Ramos (cell line): ENCODE data around the gene CCDC78.
"Not testable (repeated sequence)": the region's sequence is repeated elsewhere in the genome, so short reads cannot be mapped to it uniquely, and the experiment has no call there.

Experiments
- in situ Hi-C: fragments of 300-500 bp; cut with MboI; formaldehyde crosslinking; loops from one replicate; pipeline ENCODE4 v1.14.3; 2022; ENCODE audit warnings: low sequenced_read_pairs; ENCODE audit not compliant: unreplicated experiment

The CCDC78 gene

GRCh38 chr16:702341-702740 lies 23.9 kb downstream of the CCDC78 start:
- in situ Hi-C loops = loop anchor here (25.0 kb wide), 1 partner anchor 360 kb away; the partner anchor contains the start of gene SSTR5

DNA sequence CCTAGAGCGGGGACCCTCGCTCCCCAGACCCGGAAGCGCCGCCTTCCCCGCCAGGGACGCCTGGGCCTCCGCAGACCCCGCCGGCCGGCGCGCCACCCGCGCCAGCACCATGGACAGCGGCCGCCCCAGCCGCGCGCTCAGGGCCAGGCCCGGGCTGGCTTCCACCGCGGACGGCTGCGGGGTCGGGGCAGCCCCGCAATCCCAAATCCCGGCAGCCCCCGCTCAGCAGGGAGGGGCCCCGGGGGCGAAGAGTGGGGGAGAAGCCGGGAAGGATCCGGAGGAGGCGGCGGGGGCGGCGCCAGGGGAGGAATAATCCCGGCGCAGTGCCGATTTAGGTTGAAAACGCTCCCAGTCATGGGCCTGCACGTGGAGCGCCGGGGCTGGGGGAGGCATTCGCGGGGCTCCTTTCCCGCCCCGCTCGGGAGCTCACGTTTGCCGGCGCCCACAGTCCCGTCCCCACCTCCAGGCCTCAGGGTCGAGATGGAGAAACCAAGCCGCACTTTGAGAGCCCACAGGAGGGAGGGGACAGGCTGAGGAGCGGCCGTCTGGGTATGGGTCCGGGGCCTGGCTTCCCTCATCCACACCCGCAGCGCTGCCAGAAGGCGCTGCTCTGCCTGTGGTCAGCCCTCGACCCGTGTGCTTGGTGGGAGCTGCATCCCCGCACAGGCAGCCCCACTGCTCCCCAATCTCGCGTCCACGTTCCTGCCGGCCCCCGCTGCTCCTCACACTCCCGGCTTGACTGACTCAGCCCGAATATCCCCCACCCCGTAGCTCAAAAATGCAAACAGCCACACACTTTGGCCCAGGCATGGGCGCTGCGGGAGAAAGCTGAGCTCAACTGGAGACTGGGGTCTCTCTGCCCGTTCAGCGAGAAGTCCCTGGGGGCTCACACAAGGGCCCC lies 25.3 kb downstream of the CCDC78 start:
- in situ Hi-C loops = loop anchor here (25.0 kb wide), 1 partner anchor 361 kb away; the partner anchor contains the start of gene SSTR5

GRCh38 chr16:698911-699671 lies 27.2 kb downstream of the CCDC78 start:
- in situ Hi-C loops = no loop called here

DNA sequence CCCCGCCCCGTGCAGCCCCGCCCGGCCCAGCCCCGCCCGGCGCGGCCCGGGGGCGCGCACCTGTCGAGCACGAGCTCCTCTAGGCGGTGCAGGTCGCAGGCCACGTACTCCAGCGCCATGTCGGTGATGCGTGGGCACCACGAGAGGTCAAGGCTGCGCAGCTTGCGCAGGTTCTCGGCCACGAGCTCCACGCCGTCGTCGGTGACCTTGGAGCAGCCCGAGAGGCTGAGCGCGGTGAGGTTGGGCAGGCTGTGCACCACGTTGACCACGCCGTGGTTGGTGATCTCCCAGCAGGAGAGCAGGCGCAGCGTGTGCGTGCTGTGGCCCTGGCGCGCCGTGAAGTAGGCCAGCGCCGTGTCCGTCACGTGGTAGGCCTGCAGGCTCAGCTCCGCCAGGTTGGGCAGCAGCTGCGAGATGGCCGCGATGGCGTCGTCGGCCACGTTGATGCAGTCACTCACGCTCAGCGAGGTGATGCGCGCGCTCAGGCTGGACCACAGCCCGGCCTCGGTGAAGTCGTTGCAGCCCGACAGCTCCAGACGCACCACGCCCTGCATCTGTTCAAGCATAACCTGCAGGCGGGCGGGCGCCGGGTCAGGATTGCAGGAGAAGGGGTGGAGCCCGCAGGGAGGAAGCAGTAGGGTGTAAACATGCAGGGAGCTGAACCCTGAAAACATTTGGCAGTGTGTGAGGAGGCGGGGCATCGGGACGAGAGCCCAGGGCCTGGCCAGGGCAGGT lies 30.7 kb downstream of the CCDC78 start:
- in situ Hi-C loops = no loop called here

- in situ Hi-C loops = no loop called here
Observed at GRCh38 chr16:694863-695354, 31.3 kb downstream of the CCDC78 start.

DNA sequence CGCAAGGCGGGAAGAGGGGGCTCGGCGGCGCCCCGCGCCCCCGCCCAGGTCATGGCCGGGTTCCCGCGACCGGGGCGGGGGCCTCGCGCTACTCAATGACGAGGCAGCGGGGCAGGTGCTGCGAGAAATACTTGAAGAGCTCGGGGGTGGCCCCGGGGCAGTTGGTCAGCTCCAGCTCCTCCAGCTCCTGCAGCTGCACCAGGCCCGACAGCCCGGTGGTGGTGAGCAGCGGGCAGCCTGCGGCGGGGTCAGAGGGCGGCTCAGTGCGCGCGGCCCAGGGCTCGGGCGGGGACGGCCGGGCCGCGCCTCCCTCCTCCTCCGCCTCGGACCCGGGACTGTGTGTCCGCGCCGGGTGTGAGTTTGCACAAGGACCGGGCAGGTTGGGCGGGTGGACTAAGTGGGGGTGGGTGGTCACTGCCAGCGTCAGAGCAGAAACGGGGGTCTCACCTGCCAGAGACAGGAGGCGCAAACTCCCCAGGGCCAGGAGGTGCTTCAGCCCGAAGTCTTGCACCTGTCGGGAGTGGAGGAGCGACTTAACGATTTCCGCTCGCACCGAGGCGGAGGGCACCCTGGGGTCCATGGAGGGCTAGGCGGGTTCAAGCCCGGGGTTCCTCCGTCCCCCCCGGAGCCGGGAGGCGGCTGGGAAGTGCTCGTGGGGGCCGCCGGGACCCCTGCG lies 31.9 kb downstream of the CCDC78 start:
- in situ Hi-C loops = no loop called here

DNA sequence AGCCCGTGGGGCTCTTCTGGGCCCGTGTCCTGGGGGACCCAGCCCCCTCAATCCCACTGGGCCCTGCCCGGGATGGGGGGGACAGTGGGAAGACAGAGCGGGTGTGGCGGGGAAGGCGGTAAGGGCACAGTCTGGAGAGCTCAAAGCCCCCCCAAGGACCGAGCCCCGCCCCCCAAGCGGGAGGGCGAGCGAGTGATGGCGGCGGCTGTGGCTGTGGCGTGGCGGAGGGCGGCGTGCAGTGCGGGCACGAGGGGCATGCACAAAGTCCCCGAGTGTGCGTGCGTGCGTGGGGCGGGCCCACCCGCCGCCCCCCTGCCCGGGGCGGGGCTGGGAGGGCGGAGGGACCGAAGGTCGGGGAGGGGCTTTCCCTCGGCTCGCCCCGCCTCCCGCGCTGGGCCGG lies 32.5 kb downstream of the CCDC78 start:
- in situ Hi-C loops = no loop called here

- in situ Hi-C loops = no loop called here
Observed at GRCh38 chr16:693364-693763, 32.9 kb downstream of the CCDC78 start.

DNA sequence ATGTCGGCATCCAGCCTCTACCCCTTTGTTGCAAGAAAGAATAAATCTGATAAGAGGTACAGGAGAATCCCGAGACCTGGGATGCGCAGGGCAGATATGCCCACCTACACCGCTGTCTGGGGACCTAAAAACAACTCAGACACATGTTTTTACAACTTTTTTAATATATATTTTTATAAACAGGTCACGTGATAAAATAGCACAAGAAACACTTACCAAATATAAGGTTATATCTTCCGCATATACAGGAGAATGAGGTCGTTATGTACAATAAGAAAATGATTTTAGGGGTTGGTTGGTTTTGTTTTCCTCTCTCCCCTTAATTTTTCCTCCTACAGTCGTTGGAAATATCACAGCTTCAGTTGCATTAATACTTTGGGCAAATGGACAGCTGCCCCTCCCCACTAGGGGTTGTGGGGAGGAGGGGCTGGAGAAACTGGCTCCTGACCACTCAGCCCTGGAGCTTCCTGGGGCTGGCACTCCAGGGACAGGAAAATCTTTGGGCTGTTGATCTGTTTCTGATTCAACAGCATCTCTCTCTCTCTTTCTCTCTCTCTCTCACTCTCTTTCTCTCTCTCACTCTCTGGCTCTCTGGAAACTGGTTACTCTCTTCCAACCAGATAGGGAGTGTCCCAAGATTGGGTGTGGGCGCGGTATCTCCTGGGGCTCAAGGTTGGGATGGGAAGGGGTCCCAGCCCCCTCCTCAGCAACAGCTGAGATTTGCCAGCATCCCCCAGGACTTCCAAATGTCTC lies 33.7 kb downstream of the CCDC78 start:
- in situ Hi-C loops = no loop called here

DNA sequence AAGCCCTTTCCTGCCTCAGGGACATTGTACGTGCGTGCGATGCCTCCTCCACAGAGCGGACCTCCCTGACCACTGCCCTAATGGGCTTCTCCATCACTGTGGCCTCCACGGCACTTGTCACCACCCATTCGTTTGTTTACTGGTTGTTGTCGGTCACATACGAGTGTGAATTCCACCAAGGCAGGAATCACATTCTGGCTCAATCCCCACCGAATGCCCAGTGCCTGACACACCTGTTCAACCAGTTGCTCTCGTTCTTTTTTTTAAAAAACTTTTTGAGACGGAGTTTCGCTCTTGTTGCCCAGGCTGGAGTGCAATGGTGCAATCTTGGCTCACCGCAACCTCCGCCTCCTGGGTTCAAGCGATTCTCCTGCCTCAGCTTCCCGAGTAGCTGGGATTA lies 35.0 kb downstream of the CCDC78 start:
- in situ Hi-C loops = not testable (repeated sequence)

- in situ Hi-C loops = no loop called here
Observed at GRCh38 chr16:689175-689897, 36.9 kb downstream of the CCDC78 start.

DNA sequence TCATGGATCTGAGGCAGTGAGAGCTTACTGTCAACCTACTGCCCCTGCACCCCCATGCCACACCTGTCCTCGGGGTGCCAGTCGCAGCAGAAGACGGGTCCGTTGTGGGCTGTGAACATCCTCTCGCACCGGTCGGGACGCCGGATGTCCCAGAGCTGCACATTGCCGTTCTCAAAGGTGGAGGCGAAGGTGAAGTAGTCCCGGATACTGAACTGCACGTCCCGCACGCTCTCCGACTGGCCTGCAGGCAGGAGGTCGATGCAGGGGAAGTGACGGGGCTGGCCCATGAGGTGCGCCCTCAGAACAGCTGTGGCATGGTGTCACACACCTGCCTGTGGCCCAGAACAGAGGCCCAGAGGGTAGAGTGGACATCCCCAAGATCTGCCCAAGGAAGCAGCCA lies 38.7 kb downstream of the CCDC78 start:
- in situ Hi-C loops = no loop called here

GRCh38 chr16:686459-687260 lies 39.6 kb downstream of the CCDC78 start:
- in situ Hi-C loops = no loop called here

DNA sequence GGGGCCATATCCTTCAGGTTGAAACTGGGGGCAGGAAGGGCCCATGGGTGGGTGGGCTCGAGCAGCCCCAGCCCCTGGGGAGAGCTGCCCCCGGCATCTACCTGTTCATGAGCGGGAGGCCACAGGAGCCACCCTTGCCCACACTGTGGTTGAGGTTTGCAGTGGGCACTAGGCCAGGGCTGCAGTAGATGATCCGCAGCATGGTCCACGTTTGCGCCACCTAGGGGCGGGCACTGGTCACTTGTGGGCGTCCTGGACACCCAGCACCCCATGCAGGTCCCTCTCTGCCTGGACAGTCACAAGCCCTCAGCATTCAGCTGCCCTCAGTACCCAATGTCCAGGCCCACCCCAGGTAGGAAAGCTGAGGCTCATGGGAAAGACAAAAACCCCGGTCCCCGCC lies 40.3 kb downstream of the CCDC78 start:
- in situ Hi-C loops = no loop called here

DNA sequence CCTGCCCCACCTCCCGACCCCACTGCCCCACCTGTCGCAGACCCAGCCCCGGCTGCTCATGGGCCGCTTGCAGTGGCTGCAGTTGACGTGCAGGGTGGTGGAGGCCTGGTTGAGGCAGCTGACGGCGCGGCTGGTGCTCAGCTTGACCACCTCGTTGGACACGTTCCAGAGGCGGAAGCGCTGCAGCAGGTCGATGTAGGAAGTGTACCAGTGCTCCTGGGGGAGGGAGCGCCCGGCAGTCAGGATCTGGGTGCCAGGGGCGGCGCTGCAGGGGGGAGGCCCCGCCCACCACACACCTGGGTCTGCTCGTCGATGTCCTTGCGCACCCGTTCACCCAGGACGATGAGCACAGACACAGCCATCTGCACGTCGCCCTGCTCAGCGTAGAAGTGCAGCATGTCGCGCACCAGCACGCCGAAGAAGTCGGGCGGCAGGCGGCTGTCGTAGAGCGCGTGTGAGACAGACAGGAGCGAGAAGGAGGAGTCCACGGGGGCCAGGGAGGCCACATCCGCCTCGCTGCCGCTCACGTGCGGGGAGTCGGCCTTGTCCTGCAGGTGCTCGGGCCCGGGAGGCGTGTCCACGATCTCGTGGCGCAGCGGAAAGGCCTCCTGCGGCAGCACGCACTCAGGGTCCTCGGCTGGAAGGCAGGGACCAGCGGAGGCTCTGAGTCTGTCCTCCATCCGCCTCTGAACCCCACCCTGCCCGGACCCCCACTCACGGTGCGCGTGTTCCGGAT lies 41.1 kb downstream of the CCDC78 start:
- in situ Hi-C loops = no loop called here

- in situ Hi-C loops = no loop called here
Observed at GRCh38 chr16:684071-684794, 42.0 kb downstream of the CCDC78 start, which contains the start of gene JMJD8. Gene JMJD8, minus strand, starts transcription at chr16:684334. Its CDS starts 15 bp downstream, at chr16:684319.
